ENCODE data around the gene PDLIM4.

DNA sequence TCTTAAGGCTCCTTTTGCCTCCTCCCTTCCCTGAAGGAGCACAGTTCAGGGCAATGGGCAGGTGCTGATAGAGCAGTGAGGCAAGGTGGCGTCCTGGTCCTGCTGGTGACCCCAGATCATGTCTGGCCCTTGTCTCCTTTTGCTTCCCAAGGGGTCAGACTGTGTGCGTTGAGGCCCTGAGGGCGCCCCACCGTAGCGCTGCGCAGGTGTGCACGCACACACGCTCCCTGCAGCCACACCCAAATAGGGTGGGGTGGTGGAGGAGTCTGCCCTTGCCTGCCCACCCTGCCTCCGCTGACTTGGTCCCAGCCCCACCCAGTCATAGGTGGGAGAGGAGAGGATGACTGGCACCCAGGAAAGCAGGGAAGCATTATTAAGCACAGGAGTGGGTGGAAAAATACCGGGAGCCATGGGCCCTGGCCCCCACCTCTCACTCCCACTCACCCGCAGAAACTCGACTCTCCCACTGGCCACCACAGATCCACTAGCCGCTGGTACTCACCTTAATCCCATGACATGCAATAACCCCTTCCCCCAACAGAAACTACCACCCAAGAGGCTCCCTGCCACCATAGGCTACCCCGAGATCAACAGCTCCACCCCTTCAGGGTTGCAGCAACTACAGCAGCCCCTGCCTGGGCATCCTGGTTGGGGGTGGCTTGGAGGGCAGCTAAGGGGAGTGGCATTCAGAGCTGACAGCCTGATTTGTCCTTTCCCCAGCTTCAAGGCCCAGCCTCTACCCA, 16.7 kb downstream of the PDLIM4 start:
- TF ChIP-seq POLR2AphosphoS5 (IDR thresholded peaks at IDR 0.05; ENCODE audit: low read depth) (no peak), SPI1 (IDR thresholded peaks at IDR 0.05; ENCODE audit: borderline replicate concordance, low read depth) (no peak), GABPA (IDR thresholded peaks at IDR 0.05; ENCODE audit: low read depth) (no peak)
- TF ChIP-seq, protein P1, sequence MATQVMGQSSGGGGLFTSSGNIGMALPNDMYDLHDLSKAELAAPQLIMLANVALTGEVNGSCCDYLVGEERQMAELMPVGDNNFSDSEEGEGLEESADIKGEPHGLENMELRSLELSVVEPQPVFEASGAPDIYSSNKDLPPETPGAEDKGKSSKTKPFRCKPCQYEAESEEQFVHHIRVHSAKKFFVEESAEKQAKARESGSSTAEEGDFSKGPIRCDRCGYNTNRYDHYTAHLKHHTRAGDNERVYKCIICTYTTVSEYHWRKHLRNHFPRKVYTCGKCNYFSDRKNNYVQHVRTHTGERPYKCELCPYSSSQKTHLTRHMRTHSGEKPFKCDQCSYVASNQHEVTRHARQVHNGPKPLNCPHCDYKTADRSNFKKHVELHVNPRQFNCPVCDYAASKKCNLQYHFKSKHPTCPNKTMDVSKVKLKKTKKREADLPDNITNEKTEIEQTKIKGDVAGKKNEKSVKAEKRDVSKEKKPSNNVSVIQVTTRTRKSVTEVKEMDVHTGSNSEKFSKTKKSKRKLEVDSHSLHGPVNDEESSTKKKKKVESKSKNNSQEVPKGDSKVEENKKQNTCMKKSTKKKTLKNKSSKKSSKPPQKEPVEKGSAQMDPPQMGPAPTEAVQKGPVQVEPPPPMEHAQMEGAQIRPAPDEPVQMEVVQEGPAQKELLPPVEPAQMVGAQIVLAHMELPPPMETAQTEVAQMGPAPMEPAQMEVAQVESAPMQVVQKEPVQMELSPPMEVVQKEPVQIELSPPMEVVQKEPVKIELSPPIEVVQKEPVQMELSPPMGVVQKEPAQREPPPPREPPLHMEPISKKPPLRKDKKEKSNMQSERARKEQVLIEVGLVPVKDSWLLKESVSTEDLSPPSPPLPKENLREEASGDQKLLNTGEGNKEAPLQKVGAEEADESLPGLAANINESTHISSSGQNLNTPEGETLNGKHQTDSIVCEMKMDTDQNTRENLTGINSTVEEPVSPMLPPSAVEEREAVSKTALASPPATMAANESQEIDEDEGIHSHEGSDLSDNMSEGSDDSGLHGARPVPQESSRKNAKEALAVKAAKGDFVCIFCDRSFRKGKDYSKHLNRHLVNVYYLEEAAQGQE (IDR thresholded peaks at IDR 0.05; ENCODE audit: insufficient replicate concordance, low read depth): no peak
- TF ChIP-seq, protein P2, sequence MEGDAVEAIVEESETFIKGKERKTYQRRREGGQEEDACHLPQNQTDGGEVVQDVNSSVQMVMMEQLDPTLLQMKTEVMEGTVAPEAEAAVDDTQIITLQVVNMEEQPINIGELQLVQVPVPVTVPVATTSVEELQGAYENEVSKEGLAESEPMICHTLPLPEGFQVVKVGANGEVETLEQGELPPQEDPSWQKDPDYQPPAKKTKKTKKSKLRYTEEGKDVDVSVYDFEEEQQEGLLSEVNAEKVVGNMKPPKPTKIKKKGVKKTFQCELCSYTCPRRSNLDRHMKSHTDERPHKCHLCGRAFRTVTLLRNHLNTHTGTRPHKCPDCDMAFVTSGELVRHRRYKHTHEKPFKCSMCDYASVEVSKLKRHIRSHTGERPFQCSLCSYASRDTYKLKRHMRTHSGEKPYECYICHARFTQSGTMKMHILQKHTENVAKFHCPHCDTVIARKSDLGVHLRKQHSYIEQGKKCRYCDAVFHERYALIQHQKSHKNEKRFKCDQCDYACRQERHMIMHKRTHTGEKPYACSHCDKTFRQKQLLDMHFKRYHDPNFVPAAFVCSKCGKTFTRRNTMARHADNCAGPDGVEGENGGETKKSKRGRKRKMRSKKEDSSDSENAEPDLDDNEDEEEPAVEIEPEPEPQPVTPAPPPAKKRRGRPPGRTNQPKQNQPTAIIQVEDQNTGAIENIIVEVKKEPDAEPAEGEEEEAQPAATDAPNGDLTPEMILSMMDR (IDR thresholded peaks at IDR 0.05; ENCODE audit: insufficient read depth, low read length): no peak
